Ovary (tissue), 9 donors: Measurements from ENCODE around the gene RPGR. TPM values are rescaled to one million over a fixed set of nuclear protein-coding genes. Genes with fewer than 3 reads are reported as not detected.

Source experiments
- DNase-seq, 5 donors: peaks; one replicate each; pipeline ENCODE4 v3.0.0-alpha.2; 2019 to 2020
- H3K27ac ChIP-seq, 2 donors: fragments of 200-600 bp; one replicate each; pipeline versions ENCODE4 v1.5.1 to v1.8.0; 2019 to 2022
- H3K27me3 ChIP-seq: fragments of 200-600 bp; one replicate; pipeline ENCODE4 v1.8.0; 2022
- H3K36me3 ChIP-seq: fragments of 200-600 bp; sonication (generic); one replicate; pipeline ENCODE4 v1.5.1; 2019
- H3K4me1 ChIP-seq: one replicate; pipeline ENCODE4 v1.8.1; 2013; ENCODE audit warnings: mild to moderate bottlenecking, moderate library complexity; ENCODE audit not compliant: insufficient read depth
- H3K4me3 ChIP-seq: fragments of 200-600 bp; sonication (generic); one replicate; pipeline ENCODE4 v1.5.1; 2017
- H3K9me3 ChIP-seq, 2 donors: fragments of 200-600 bp in 1 of 2; sonication (generic) in 1 of 2; one replicate each; pipeline versions ENCODE4 v1.5.1 to v1.8.1; 2013 to 2019; ENCODE audit warnings: mild to moderate bottlenecking in 1 of 2, moderate library complexity in 1 of 2
- CTCF ChIP-seq, 3 donors: fragments of 450-650 bp in 2 of 3; fragments of 200-600 bp in 1 of 3; IDR thresholded peaks; one replicate each; pipeline versions ENCODE4 v1.5.1 to v1.8.0; 2016 to 2022; ENCODE audit warnings: antibody characterized with exemption in 3 of 3, mild to moderate bottlenecking in 1 of 3
- EP300 ChIP-seq: sonication (generic); formaldehyde crosslinking; IDR thresholded peaks from one replicate; pipeline ENCODE4 v1.6.1; 2017; ENCODE audit warnings: antibody characterized with exemption
- POLR2A ChIP-seq: fragments of 450-650 bp; IDR thresholded peaks from one replicate; pipeline ENCODE4 v1.6.1; 2017; ENCODE audit warnings: antibody characterized with exemption, mild to moderate bottlenecking, moderate library complexity
- WGBS, 3 donors: extraction: QIAGEN DNeasy Blood & Tissue Kit in 1 of 3; methylation state at CpG; one replicate each; pipeline versions ENCODE4 v1.1.5 to v1.1.7; 2013 to 2017; 5-methylcytosine and 5-hydroxymethylcytosine counted together
- intact Hi-C, 4 donors: fragments of 100-400 bp; cut with DNase I; formaldehyde crosslinking; loops; one replicate each; pipeline versions ENCODE4 v1.11.0 to v1.15.1; 2022 to 2023
- polyA plus RNA-seq, 2 donors: library from polyadenylated mRNA; stranded (reverse); fragments of 200-250 nt in 1 of 2; fragments of 350-450 nt in 1 of 2; fragmentation: Illumina TruSeq in 1 of 2; extraction: RNeasy Lipid Tissue Mini Kit (QIAGEN cat#74804) in 1 of 2; gene quantifications; one replicate each; pipeline ENCODE4 v1.2.3, GENCODE V29; 2013 to 2014
- total RNA-seq, 7 donors: library from RNA; depleted of rRNA in 2 of 7; stranded (reverse); fragments of >200 nt in 2 of 7; fragmentation: NEBNext Ultra II Directional in 3 of 7; extraction: Animal tissue kit (Norgen Biotek cat#: 25700) in 3 of 7; gene quantifications; one replicate each; pipeline versions ENCODE4 v1.1.0 to v1.2.4, GENCODE V29; 2016 to 2023
- donor health status: DM: no; HTN: no; CAD: no; lungs with moderate emphysema.
- donor health status: DM: no; HTN: no; CAD: no.
- donor health status: Bipolar disorder and iron deficiency.
- donor health status: DM: yes; HTN: yes; CAD: no.
- donor health status: DM: no; HTN: no; CAD: no.
- donor health status: DM: yes; HTN: yes; CAD: no.

RPGR gene
- total and polyA plus RNA-seq, 9 donors: 5.4 to 29.6 (median 8.6) TPM

- whole genome bisulfite sequencing, 3 donors: 28 to 43% (median 42%) methylated on average over 1 of the region's 1 CpG
- no peak for TF ChIP-seq CTCF (IDR thresholded peaks at IDR 0.05)
- no peak for TF ChIP-seq EP300
- no peak for TF ChIP-seq POLR2A
- no peak overlapping the region for H3K27ac ChIP-seq
- intact Hi-C loops: no loop called here
- no peaks in the 10 kb centered on the region for H3K27me3 ChIP-seq
- DNase-seq: no peak
- no peaks in the 10 kb centered on the region for H3K9me3 ChIP-seq
- H3K4me3 ChIP-seq: no peak overlapping the region
- no peaks in the 10 kb centered on the region for H3K36me3 ChIP-seq
- no peaks in the 10 kb centered on the region for H3K4me1 ChIP-seq
These were observed 48.6 kb downstream of the RPGR start for GRCh38 chrX:38278682-38279081.

- DNase-seq: no peak
- no peak for TF ChIP-seq POLR2A
- no peak for TF ChIP-seq EP300
- TF ChIP-seq CTCF (IDR thresholded peaks at IDR 0.05): no peak
- no peaks in the 10 kb centered on the region for H3K4me1 ChIP-seq
- H3K9me3 ChIP-seq: no peaks in the 10 kb centered on the region
- no peak overlapping the region for H3K27ac ChIP-seq
- H3K27me3 ChIP-seq: no peaks in the 10 kb centered on the region
- H3K36me3 ChIP-seq: no peaks in the 10 kb centered on the region
- intact Hi-C loops: no loop called here
- WGBS, 3 donors: 64 to 75% (median 69%) methylated on average over 2 of the region's 2 CpGs
- no peak overlapping the region for H3K4me3 ChIP-seq
These were observed 49.5 kb downstream of the RPGR start for GRCh38 chrX:38277802-38278201.

GRCh38 chrX:38277136-38277535, 50.2 kb downstream of the RPGR start:
- TF ChIP-seq CTCF (IDR thresholded peaks at IDR 0.05) (no peak), EP300 (no peak), POLR2A (no peak)
- H3K9me3 ChIP-seq: no peaks in the 10 kb centered on the region
- intact Hi-C loops: no loop called here
- DNase-seq: no peak
- H3K27me3 ChIP-seq: no peaks in the 10 kb centered on the region
- H3K36me3 ChIP-seq: no peaks in the 10 kb centered on the region
- no peaks in the 10 kb centered on the region for H3K4me1 ChIP-seq
- no peak overlapping the region for H3K27ac ChIP-seq
- 14 to 17% (median 17%) methylated on average over 2 of the region's 2 CpGs for WGBS, 3 donors
- H3K4me3 ChIP-seq: no peak overlapping the region

- Histone ChIP-seq H3K4me1 (no peaks in the 10 kb centered on the region), H3K9me3 (no peaks in the 10 kb centered on the region), H3K27me3 (no peaks in the 10 kb centered on the region), H3K4me3 (no peak overlapping the region), H3K36me3 (no peaks in the 10 kb centered on the region), H3K27ac (no peak overlapping the region)
- WGBS, 3 donors: 66 to 79% (median 73%) methylated on average over 2 of the region's 2 CpGs
- intact Hi-C loops: no loop called here
- TF ChIP-seq CTCF (IDR thresholded peaks at IDR 0.05) (no peak), EP300 (no peak), POLR2A (no peak)
- no peak for DNase-seq
These were observed 51.2 kb downstream of the RPGR start for GRCh38 chrX:38276089-38276488.

- 33 to 35% (median 34%) methylated on average over 2 of the region's 2 CpGs for WGBS, 3 donors
- no peak for TF ChIP-seq EP300
- no peak for TF ChIP-seq POLR2A
- TF ChIP-seq CTCF (IDR thresholded peaks at IDR 0.05): no peak
- intact Hi-C loops: no loop called here
These were observed 51.7 kb downstream of the RPGR start for GRCh38 chrX:38275615-38276014.

More at GRCh38 chrX:38275615-38276014, 51.7 kb downstream of the RPGR start:
- H3K9me3 ChIP-seq: no peaks in the 10 kb centered on the region
- H3K27ac ChIP-seq: no peak overlapping the region
- no peak for DNase-seq
- no peak overlapping the region for H3K4me3 ChIP-seq
- H3K36me3 ChIP-seq: no peaks in the 10 kb centered on the region
- H3K4me1 ChIP-seq: no peaks in the 10 kb centered on the region
- H3K27me3 ChIP-seq: no peaks in the 10 kb centered on the region
